Measurements from ENCODE around the gene ADCY5.
A peak's percentile ranks its signal among the peaks of the same experiment; 100 is the strongest.

The ADCY5 gene

GRCh38 chr3:123342631-123343080, 106.2 kb downstream of the ADCY5 start:
- DNase-seq (ENCODE audit: low spot score) = no peak

- no peak for DNase-seq (ENCODE audit: low spot score)
Observed at GRCh38 chr3:123341871-123342630, 106.8 kb downstream of the ADCY5 start.

- no peak for DNase-seq (ENCODE audit: low spot score)
Observed at GRCh38 chr3:123340336-123340735, 108.6 kb downstream of the ADCY5 start.

GRCh38 chr3:123339302-123339701, 109.6 kb downstream of the ADCY5 start:
- no peak for DNase-seq (ENCODE audit: low spot score)

- DNase-seq (ENCODE audit: low spot score) = no peak
Observed at GRCh38 chr3:123338620-123339061, 110.2 kb downstream of the ADCY5 start.

- DNase-seq (ENCODE audit: low spot score) = no peak
Observed at GRCh38 chr3:123337948-123338619, 110.8 kb downstream of the ADCY5 start.

DNA sequence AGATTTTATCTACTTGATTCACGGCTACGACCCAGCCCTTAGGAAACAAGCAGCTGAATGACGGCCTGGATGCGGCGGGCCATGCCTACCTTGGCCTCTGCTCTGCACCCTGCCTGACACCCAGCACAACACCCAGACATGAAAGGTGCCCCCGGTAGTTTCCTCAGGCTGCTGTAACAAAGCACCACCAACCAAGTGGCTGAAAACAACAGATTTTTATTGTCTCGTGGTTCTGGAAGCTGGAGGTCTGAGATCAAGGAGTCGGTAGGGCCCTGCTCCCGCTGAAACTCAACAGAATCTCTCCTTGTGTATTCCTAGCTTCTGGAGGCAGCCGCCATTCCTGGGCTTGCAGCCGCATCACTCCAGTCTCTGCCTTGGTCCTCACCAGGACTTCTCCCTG, 111.7 kb downstream of the ADCY5 start:
- DNase-seq (ENCODE audit: low spot score) = no peak

- no peak for DNase-seq (ENCODE audit: low spot score)
Observed at GRCh38 chr3:123336441-123336851, 112.4 kb downstream of the ADCY5 start.

GRCh38 chr3:123336001-123336400, 112.9 kb downstream of the ADCY5 start:
- no peak for DNase-seq (ENCODE audit: low spot score)

DNA sequence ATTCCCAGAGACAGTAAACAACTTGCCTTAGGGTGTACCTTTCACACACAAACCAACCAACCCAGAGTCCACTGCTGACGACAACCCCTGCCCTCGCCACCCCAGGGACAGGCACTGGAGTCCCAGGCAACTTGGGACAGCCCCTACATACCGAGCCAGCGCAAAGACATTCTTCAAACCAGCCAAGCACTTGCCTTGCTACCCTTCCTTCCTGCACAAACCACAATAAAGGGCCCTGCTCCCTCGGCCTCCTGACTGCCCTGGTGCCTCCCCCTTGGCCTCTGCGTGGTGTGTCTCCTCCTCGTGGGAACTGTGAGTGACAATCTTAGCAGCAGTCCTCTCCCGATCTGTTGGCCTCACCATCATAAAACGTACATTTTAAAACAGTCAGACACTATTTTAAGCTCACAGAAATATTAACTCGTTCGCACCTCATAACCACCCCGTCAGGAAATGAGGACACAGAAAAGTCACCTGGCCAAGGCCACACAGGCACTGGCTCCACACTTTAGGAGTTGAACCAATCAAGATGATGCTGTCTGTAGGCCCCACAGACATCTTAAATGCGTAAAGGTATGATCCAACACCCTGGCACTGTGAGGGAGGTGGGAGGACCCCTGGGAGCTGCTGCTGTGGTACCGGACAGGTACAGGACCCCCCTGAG, 113.8 kb downstream of the ADCY5 start:
- no peak for DNase-seq (ENCODE audit: low spot score)

- DNase-seq (ENCODE audit: low spot score) = no peak
Observed at GRCh38 chr3:123334056-123334455, 114.8 kb downstream of the ADCY5 start.

- DNase-seq (ENCODE audit: low spot score) = no peak
Observed at GRCh38 chr3:123333401-123333800, 115.5 kb downstream of the ADCY5 start.

GRCh38 chr3:123332124-123332641, 116.7 kb downstream of the ADCY5 start:
- peak; percentile 66 for DNase-seq (ENCODE audit: low spot score)

DNA sequence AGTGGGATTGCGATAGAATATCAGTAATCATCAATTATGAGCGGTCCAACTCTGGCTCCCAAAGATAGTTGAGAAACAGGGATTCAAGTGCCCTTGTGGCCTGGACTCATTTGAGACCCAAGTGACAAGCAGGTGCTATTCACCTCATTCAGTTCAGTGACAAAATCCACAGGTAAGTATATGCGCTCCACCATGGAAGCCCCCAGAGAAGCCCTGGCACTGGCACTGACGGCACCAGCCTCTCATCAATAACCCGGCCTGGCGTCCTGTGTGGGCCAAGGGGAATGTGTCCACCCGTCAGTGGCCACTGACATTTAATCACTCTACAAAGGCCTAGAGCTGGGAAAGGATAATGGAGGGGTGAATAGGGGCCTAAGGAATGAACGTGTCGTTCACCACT, 117.2 kb downstream of the ADCY5 start:
- DNase-seq (ENCODE audit: low spot score) = no peak

DNA sequence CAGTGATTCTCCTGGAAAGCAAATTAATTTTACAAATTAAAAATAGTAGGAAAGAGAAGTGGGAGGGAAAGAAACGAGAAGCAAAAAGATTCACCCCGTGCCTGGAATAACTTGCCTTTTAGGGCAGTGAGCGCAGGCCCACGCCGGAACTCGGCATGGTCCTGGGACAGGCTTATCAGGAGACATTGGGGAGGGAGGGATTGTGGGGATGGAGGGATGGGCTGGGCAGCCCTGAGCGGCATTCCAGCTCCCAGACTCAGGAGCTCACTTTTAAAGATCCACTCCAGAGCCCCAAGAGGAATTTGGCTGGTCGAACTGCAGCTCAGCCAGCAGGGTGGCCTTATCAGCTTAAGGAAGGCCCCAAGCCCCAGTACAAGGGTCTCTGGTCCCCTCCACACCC, 117.9 kb downstream of the ADCY5 start:
- no peak for DNase-seq (ENCODE audit: low spot score)

GRCh38 chr3:123330441-123330991, 118.4 kb downstream of the ADCY5 start:
- DNase-seq (ENCODE audit: low spot score) = no peak

DNA sequence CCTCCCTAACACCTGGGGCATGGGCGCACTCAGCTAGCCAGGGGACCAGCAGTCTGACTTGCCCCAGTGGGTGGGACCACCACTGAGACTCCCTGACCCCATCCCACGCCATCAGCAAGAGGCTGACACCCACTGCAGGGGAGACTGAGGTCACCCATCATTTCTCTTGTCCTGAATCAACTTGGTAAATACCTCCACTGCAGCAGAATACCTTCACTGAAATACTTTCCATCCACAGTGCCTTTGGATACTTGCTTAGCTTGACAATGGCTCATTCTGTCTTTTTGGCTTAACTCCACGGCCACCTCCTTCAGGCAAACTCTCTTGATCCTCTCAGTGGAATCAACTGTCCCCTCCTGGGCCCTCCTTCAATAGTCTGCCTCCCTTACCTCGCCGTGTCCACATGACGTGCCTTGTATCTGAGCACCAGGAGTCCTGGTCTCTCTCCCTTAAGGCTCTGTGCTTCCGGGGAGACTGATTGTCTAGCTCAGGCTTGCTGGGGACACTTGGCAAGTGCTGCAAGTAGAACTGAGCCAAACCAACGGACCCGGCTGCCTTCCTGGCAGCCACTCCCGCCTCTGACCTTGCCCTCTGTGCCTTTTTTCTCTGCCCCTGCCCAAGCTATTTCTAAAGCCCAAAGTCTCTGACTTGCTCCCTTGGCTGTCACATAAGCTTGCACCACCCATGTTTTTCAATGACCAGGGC, 119.1 kb downstream of the ADCY5 start:
- DNase-seq (ENCODE audit: low spot score) = no peak

GRCh38 chr3:123328851-123329635, 119.8 kb downstream of the ADCY5 start:
- peak; percentile 58 for DNase-seq (ENCODE audit: low spot score)

DNA sequence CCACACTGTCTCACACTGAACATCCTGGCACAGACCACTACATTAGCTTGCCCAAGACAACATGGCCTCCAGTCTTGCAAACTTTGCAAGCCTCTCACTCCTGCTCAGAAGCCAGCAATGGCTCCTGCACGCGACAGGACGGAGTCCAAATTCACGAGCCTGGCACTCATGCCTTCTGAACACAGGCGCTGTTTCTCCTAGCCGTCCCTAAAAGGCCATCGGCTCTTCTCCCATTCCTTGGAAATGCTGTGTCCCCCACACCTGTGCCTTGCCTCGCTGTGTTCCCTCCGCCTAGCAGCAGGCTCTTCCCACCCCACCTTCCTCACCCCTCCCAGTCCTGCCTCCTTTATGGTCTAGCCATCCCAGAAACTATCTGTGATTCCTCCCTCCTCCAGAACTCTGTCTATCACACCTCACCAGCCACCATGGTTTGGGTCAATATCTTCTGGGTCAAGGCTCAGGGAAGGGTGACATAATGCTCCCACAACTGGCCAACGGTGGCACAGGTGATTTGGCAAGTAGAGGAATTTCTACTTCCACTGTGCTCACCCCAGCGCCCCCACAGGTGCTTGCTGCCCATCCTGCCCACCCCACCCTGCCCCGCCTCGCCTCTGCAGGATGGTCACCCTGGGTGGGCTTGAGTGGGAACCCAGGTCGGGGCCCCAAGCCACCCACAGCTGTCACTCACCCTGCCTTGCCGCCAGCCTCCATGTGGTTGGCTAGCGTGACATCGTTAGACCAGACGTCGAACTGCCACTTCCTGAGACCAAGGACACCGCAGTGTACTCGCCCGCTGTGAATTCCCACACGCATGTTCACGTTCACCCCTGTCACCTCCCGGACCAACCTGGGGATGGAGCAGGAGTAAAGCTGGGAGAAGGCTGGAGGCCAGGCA, 120.7 kb downstream of the ADCY5 start:
- DNase-seq (ENCODE audit: low spot score) = no peak
